IMR-90 (cell line): ENCODE data around the gene RIC3. TPM values are rescaled to one million over a fixed set of nuclear protein-coding genes. Genes with fewer than 3 reads are reported as not detected.

Experiments used
- ATAC-seq: fragments of 200-7000 bp; cut with Tn5 transposase; 2 replicates; pipeline ENCODE4 v1.9.1; 2020; ENCODE audit warnings: low read depth, mild to moderate bottlenecking, moderate library complexity
- BruUV-seq: library from RNA; stranded (reverse); fragments of 400-500 nt; replicated peaks from 2 replicates; lab custom pipeline; 2021; lab: Mats Ljungman, UMichigan
- CTCF ChIA-PET: fragments of 300-600 bp; formaldehyde crosslinking; extraction: SDS; loops from one replicate; lab custom pipeline; 2021; ENCODE audit warnings: antibody characterized with exemption; lab: Yijun Ruan, JAX
- POLR2A ChIA-PET: fragments of 300-600 bp; sonication (Branson Sonifier 250); formaldehyde crosslinking; loops from one replicate; lab custom pipeline; 2022; ENCODE audit warnings: antibody characterized with exemption; ENCODE audit not compliant: unreplicated experiment; lab: Charles Lee
- DNase-seq: peaks from one replicate; pipeline ENCODE4 v3.0.0; 2013
- H2AFZ ChIP-seq: replicated peaks from 2 replicates; pipeline ENCODE3; 2013; ENCODE audit warnings: low read length, mild to moderate bottlenecking; ENCODE audit not compliant: poor library complexity
- H2AK5ac ChIP-seq: 2 replicates; pipeline ENCODE4 v1.6.1; 2013; ENCODE audit warnings: low read depth, low read length, inconsistent platforms
- H2AK9ac ChIP-seq: replicated peaks from 2 replicates; pipeline ENCODE3; 2013; ENCODE audit warnings: mild to moderate bottlenecking, low read depth, low read length, moderate library complexity; ENCODE audit not compliant: poor library complexity
- H2BK120ac ChIP-seq: 2 replicates; pipeline ENCODE4 v1.6.1; 2013; ENCODE audit warnings: low read depth, low read length, inconsistent platforms
- H2BK15ac ChIP-seq: 3 replicates; pipeline ENCODE4 v1.6.1; 2013; ENCODE audit warnings: low read depth, low read length, inconsistent platforms
- H2BK20ac ChIP-seq: 2 replicates; pipeline ENCODE4 v1.6.1; 2013; ENCODE audit warnings: low read depth, mild to moderate bottlenecking, inconsistent platforms, low read length, moderate library complexity
- H2BK5ac ChIP-seq: 2 replicates; pipeline ENCODE4 v1.6.1; 2013; ENCODE audit warnings: mild to moderate bottlenecking, low read depth, low read length, inconsistent platforms; ENCODE audit not compliant: poor library complexity, severe bottlenecking
- H3K14ac ChIP-seq: replicated peaks from 2 replicates; pipeline ENCODE4 v1.6.1; 2013; ENCODE audit warnings: low read depth, low read length, inconsistent platforms
- H3K18ac ChIP-seq: 2 replicates; pipeline ENCODE4 v1.6.1; 2013; ENCODE audit warnings: low read depth, low read length, control low read depth
- H3K23ac ChIP-seq: 2 replicates; pipeline ENCODE4 v1.6.1; 2013; ENCODE audit warnings: low read depth, low read length, inconsistent platforms
- H3K27ac ChIP-seq: 2 replicates; pipeline ENCODE4 v1.5.1; 2013; ENCODE audit warnings: mild to moderate bottlenecking, control low read depth, low read length; ENCODE audit not compliant: insufficient read depth
- H3K27me3 ChIP-seq: 2 replicates; pipeline ENCODE4 v1.6.1; 2013; ENCODE audit warnings: low read length; ENCODE audit not compliant: control insufficient read depth, insufficient read depth
- H3K36me3 ChIP-seq: 2 replicates; pipeline ENCODE4 v1.6.1; 2013; ENCODE audit warnings: low read length, mixed read lengths; ENCODE audit not compliant: control insufficient read depth, insufficient read depth
- H3K4ac ChIP-seq: 2 replicates; pipeline ENCODE4 v1.6.1; 2013; ENCODE audit warnings: low read depth, low read length, inconsistent platforms
- H3K4me1 ChIP-seq: 2 replicates; pipeline ENCODE4 v1.6.1; 2013; ENCODE audit warnings: low read length, mixed read lengths; ENCODE audit not compliant: control insufficient read depth, insufficient read depth
- H3K4me2 ChIP-seq: 2 replicates; pipeline ENCODE4 v1.6.1; 2013; ENCODE audit warnings: low read depth, mild to moderate bottlenecking, control low read depth, low read length, moderate library complexity
- H3K4me3 ChIP-seq: 2 replicates; pipeline ENCODE4 v1.5.1; 2013; ENCODE audit warnings: low read depth, mild to moderate bottlenecking, control low read depth, low read length, moderate library complexity; ENCODE audit not compliant: insufficient read depth
- H3K56ac ChIP-seq: 2 replicates; pipeline ENCODE4 v1.6.1; 2013; ENCODE audit warnings: low read length, inconsistent platforms; ENCODE audit not compliant: insufficient read depth; ENCODE audit errors: extremely low read depth
- H3K79me1 ChIP-seq, 2 experiments: 2 replicates each; pipeline ENCODE4 v1.6.1; 2013; ENCODE audit warnings: low read length in 2 of 2, inconsistent platforms in 1 of 2, low read depth in 1 of 2
- H3K9ac ChIP-seq: 2 replicates; pipeline ENCODE4 v1.6.1; 2013; ENCODE audit warnings: low read depth, low read length, control low read depth
- H3K9me1 ChIP-seq: 2 replicates; pipeline ENCODE4 v1.6.1; 2013; ENCODE audit warnings: low read length, inconsistent platforms; ENCODE audit not compliant: insufficient read depth
- H3K9me3 ChIP-seq: 2 replicates; pipeline ENCODE4 v1.6.1; 2013; ENCODE audit warnings: low read length; ENCODE audit not compliant: control insufficient read depth, insufficient read depth
- H4K20me1 ChIP-seq: 2 replicates; pipeline ENCODE4 v1.6.1; 2013; ENCODE audit warnings: low read length, inconsistent platforms; ENCODE audit not compliant: insufficient read depth
- H4K5ac ChIP-seq: 2 replicates; pipeline ENCODE4 v1.6.1; 2013; ENCODE audit warnings: mild to moderate bottlenecking, low read depth, low read length, control low read depth
- H4K8ac ChIP-seq, 2 experiments: 2 replicates each; pipeline ENCODE4 v1.6.1; 2013; ENCODE audit warnings: low read depth in 2 of 2, low read length in 2 of 2, control low read depth in 1 of 2, inconsistent platforms in 1 of 2
- H4K91ac ChIP-seq: 2 replicates; pipeline ENCODE4 v1.6.1; 2013; ENCODE audit warnings: low read depth, low read length, inconsistent platforms; ENCODE audit not compliant: insufficient read depth
- CEBPB ChIP-seq: IDR thresholded peaks from 2 replicates; pipeline ENCODE4 v1.6.1; 2012; ENCODE audit warnings: low read depth, low read length, improper control_type of control experiment
- CHD1 ChIP-seq: IDR thresholded peaks from 2 replicates; pipeline ENCODE4 v1.6.1; 2012; ENCODE audit warnings: low read depth, low read length, improper control_type of control experiment
- MAFK ChIP-seq: IDR thresholded peaks from 2 replicates; pipeline ENCODE4 v1.6.1; 2012; ENCODE audit warnings: low read depth, low read length, improper control_type of control experiment
- MAZ ChIP-seq: IDR thresholded peaks from 2 replicates; pipeline ENCODE4 v1.6.1; 2012; ENCODE audit warnings: low read depth, mild to moderate bottlenecking, low read length, improper control_type of control experiment, moderate library complexity, borderline replicate concordance
- WGBS, 2 experiments: methylation state at CpG; one replicate each; pipeline versions ENCODE4 v1.1.5 to v1.1.7; 2013; ENCODE audit warnings: missing lambda C conversion rate in 2 of 2; ENCODE audit not compliant: insufficient read length in 1 of 2; ENCODE audit errors: extremely low coverage in 2 of 2; 5-methylcytosine and 5-hydroxymethylcytosine counted together
- dilution Hi-C: fragments of 300-500 bp; cut with HindIII; formaldehyde crosslinking; loops from one replicate; pipeline ENCODE4 v1.14.3; 2018; ENCODE audit warnings: low sequenced_read_pairs; ENCODE audit not compliant: unreplicated experiment
- in situ Hi-C: fragments of 300-500 bp; cut with MboI; formaldehyde crosslinking; loops from 3 replicates; pipeline ENCODE4 v1.14.3; 2019; ENCODE audit warnings: low sequenced_read_pairs, inconsistent platforms, mixed read lengths
- intact Hi-C: fragments of 100-400 bp; cut with micrococcal nuclease; formaldehyde crosslinking; loops from 2 replicates; pipeline ENCODE4 v1.10.0; 2022
- polyA plus RNA-seq, 3 experiments: library from polyadenylated mRNA; depleted of rRNA; stranded (reverse); fragments of >200 nt; gene quantifications; 2 replicates each; pipeline ENCODE4 v1.2.3, GENCODE V29; 2012; ENCODE audit warnings: low replicate concordance in 1 of 3
- total RNA-seq: library from RNA; depleted of rRNA; stranded (reverse); fragments of >200 nt; gene quantifications from 2 replicates; pipeline ENCODE4 v1.2.3, GENCODE V29; 2012

RIC3 gene
- total and polyA plus RNA-seq, 2 of the 4 experiments (the other 2 are of a cell fraction) = not detected

DNA sequence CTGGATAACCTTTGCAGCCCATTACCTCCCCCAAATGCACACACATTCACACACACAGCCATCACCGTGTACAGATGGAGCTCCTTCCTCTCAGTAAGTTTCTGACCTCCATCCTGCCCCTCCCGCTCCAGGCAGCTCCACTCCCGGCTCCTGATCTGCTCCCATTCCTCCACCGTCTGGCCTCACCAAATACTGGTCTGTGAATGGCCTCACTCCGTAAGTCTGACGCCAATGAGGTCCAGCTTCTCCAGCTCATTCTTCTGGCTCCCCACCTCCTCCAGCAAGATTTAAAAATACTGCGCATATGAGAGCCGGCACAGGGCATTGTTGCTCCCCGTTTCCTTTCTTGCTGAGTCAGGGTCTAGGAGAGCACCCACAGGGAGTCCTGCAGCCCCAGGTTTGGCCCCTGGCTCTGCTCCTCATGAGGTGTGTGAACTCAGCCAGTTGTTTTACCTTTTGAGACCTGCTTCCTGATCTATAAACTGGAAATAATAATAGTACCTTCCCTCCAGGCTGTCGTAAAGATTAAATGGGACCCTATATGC, 101.8 kb downstream of the RIC3 start:
- Histone ChIP-seq H2BK15ac (no peak overlapping the region), H3K23ac (no peak overlapping the region), H3K4me3 (no peak overlapping the region), H3K9me3 (no peaks in the 10 kb centered on the region), H3K18ac (no peak overlapping the region), H3K4ac (no peak overlapping the region), H3K27me3 (no peaks in the 10 kb centered on the region; the same call in 1 of the 2 replicates), H3K79me1 (no peaks in the 10 kb centered on the region), H3K9ac (no peak overlapping the region), H3K4me2 (no peak overlapping the region), H3K36me3 (no peaks in the 10 kb centered on the region), H4K91ac (no peak overlapping the region), H3K27ac (no peak overlapping the region), H3K14ac (no peak overlapping the region), H2AK9ac (no peak overlapping the region), H2AK5ac (no peak overlapping the region), H3K56ac (no peak overlapping the region), H3K9me1 (peaks cover 20% of the 10 kb centered on the region), H4K5ac (no peak overlapping the region), H2BK120ac (no peak overlapping the region), H2BK20ac (no peak overlapping the region), H4K8ac (no peak overlapping the region), H2AFZ (no peak overlapping the region), H2BK5ac (no peak overlapping the region), H4K20me1 (peaks cover 6% of the 10 kb centered on the region), H3K4me1 (peaks cover 16% of the 10 kb centered on the region)
- DNase-seq = no peak
- dilution Hi-C loops (no loop called here), in situ Hi-C loops (no loop called here), intact Hi-C loops (no loop called here)
- WGBS, 2 experiments = 92% methylated on average over 7 of the region's 10 CpGs; no CpG with 5 or more reads in 1 of the 2 experiments
- ChIA-PET CTCF (interaction anchor here (2.2 kb wide), 1 partner anchor 60 kb away, joined by 6 read pairs; no protein-coding TSS in a partner anchor), POLR2A (no interaction called here)
- TF ChIP-seq MAFK (peak; percentile 27; the same call in 1 of the 2 replicates), CEBPB (no peak), MAZ (no peak), CHD1 (no peak)
- no TSS peak for BruUV-seq
- ATAC-seq = no peak
